ENCODE data around the gene TRIP12.
"Not testable (repeated sequence)": the region's sequence is repeated elsewhere in the genome, so short reads cannot be mapped to it uniquely, and the experiment has no call there.

The TRIP12 gene

GRCh38 chr2:229802785-229803184 is 119.0 kb downstream of the TRIP12 start:
- H3K4me3 ChIP-seq (ENCODE audit: low read length) = no peak overlapping the region
- no peak for TF ChIP-seq ZNF274 (IDR thresholded peaks at IDR 0.05; ENCODE audit: low read depth, low read length)

DNA sequence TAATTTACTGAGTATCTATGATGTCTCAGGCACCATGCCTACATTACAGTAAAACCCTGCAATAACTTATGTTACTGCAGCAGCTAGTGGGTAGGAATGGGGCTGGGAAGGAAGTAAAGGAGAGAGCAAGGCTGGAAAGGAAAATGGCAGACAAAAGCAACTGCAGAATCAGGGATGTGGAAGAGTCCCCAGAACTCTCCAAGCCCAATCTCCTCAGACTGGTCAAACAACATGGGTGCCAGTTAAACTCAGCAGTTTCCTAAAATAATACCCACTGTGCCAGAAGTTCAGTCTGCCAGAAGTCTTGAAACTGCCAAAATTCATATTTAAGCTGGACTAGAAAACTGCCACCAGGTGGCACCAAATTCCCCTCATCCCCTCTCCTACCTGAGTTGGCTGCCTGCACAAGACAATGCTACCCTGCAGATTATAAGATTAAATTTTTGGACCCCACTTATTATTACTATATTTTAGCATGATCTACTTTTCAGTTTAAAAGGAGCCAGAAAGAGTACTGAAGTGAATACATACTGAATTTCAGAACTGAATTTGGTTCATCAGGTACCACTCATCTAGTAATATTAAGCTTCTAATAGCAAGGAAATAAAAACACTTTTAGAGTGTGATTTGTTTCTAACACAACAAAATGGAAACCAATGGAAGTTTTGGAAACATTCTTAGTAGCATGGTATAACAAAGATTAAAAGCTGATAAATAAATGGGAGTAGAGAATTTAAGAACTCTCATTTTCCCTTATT is 120.6 kb downstream of the TRIP12 start:
- no peak overlapping the region for H3K4me3 ChIP-seq (ENCODE audit: low read length)
- TF ChIP-seq ZNF274 (IDR thresholded peaks at IDR 0.05; ENCODE audit: low read depth, low read length) = no peak

GRCh38 chr2:229798446-229799155 is 123.2 kb downstream of the TRIP12 start:
- no peak for TF ChIP-seq ZNF274 (IDR thresholded peaks at IDR 0.05; ENCODE audit: low read depth, low read length)

DNA sequence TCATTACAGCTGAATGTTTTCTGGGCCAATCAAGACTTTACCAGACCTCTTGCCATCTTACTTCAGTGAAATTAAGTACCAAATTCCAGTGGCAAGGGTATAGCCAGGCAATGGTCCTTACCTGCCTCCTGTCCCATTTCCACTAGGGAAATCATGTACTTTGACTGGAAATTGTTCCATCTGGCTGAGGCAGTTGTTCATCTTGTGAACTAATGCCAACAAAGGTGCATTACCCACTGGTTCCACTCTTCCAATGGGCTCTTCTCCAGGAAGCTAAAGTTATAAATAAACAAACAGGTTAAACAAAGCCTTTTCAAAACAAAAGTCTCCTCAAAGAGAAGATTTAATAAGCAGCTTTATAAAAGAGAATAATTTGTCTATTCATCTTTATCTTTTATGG is 126.8 kb downstream of the TRIP12 start:
- H3K4me3 ChIP-seq (ENCODE audit: low read length) = no peak overlapping the region
- no peak for TF ChIP-seq ZNF274 (IDR thresholded peaks at IDR 0.05; ENCODE audit: low read depth, low read length)

More at GRCh38 chr2:229798446-229799155, 123.2 kb downstream of the TRIP12 start:
- H3K4me3 ChIP-seq (ENCODE audit: low read length) = no peak overlapping the region

DNA sequence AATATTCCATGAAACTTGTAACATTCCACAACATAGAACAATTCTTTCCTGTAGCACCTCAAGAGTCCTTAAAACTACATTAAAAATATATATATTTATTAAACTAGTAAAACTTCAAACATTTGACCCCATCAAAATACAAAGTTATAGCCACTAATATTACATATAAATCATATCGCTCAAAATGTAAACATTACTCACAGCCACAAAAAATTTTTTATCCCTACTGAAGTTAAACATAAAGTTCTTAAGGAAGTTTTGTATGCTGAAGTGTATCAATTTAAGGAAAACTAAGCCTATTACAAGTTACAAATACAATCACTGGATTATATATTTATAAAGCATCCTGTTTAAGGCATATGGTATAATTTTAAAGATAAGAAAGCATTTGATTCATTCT is 127.2 kb downstream of the TRIP12 start:
- TF ChIP-seq ZNF274 (IDR thresholded peaks at IDR 0.05; ENCODE audit: low read depth, low read length) = no peak
- H3K4me3 ChIP-seq (ENCODE audit: low read length) = no peak overlapping the region

GRCh38 chr2:229786289-229786688 is 135.5 kb downstream of the TRIP12 start:
- H3K4me3 ChIP-seq (ENCODE audit: low read length) = not testable (repeated sequence)

DNA sequence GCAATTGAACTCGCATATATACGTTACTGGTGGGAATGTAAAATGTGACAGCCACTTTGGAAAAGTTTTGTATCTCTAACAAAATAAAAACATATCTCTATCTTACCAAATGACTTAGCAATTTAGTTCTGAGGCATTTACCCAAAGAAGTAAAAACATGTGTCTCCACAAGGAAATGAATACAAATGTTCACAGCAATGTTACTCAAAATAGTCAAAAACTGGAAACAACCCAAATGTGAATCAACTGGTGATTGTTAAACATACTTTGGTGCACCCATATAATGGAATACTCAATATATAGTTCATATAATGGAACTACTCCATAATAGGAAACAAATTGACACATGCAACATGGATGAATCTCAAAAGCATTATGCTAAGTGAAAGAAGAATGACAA is 137.0 kb downstream of the TRIP12 start:
- no peak overlapping the region for H3K4me3 ChIP-seq (ENCODE audit: low read length)
- no peak for TF ChIP-seq ZNF274 (IDR thresholded peaks at IDR 0.05; ENCODE audit: low read depth, low read length)

DNA sequence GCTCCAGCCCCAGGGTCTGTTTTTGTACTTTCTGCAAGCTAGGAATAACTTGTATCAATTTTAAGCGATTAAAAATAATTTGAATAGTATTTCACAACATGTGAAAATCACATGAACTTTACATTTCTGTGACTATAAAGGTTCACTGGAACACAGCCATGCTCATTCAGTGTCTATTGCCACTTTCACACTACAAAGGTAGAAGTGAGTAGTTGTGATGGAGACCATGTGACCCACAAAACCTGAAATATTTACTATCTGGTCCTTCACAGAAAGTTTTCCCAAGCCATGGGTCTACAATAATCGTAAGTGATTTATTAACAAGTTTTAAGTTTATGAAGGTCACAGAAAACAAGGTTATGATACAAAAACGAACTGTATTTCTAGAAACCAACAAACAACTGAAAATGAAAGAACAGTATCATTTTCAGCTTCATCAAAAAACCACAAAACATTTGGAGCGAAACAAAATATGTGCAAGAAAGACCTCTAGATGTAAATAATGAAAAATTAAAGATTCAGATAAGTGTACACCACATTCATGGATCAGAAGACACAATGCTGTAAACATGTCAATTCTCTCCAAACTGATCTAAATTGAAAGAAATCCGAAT is 138.6 kb downstream of the TRIP12 start:
- TF ChIP-seq ZNF274 (IDR thresholded peaks at IDR 0.05; ENCODE audit: low read depth, low read length) = no peak
- no peak overlapping the region for H3K4me3 ChIP-seq (ENCODE audit: low read length)

GRCh38 chr2:229780856-229781773 is 140.7 kb downstream of the TRIP12 start:
- TF ChIP-seq ZNF274 (IDR thresholded peaks at IDR 0.05; ENCODE audit: low read depth, low read length) = no peak

DNA sequence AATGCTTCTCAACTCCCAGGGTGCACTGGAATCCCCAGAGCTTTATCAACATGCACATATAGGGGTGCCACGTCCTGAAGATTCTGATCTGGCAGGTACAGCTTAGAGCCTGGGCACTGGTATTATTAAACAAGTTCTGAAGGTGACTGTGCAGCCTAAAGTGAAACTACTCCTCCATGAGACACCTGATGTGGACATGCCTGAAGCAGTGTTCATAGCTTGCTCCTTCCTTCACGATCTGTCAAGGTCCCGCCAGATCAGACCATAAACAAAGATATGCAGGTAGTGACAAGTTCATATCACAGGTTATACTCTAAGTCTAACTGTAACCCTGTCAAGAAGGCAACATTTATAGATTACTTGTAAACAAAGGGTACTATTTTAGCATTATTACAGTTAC is 142.2 kb downstream of the TRIP12 start:
- H3K4me3 ChIP-seq (ENCODE audit: low read length) = no peak overlapping the region
- no peak for TF ChIP-seq ZNF274 (IDR thresholded peaks at IDR 0.05; ENCODE audit: low read depth, low read length)

More at GRCh38 chr2:229780856-229781773, 140.7 kb downstream of the TRIP12 start:
- no peak overlapping the region for H3K4me3 ChIP-seq (ENCODE audit: low read length)

- TF ChIP-seq ZNF274 (IDR thresholded peaks at IDR 0.05; ENCODE audit: low read depth, low read length) = no peak
- no peak overlapping the region for H3K4me3 ChIP-seq (ENCODE audit: low read length)
Observed at GRCh38 chr2:229777716-229778115, 144.1 kb downstream of the TRIP12 start.

DNA sequence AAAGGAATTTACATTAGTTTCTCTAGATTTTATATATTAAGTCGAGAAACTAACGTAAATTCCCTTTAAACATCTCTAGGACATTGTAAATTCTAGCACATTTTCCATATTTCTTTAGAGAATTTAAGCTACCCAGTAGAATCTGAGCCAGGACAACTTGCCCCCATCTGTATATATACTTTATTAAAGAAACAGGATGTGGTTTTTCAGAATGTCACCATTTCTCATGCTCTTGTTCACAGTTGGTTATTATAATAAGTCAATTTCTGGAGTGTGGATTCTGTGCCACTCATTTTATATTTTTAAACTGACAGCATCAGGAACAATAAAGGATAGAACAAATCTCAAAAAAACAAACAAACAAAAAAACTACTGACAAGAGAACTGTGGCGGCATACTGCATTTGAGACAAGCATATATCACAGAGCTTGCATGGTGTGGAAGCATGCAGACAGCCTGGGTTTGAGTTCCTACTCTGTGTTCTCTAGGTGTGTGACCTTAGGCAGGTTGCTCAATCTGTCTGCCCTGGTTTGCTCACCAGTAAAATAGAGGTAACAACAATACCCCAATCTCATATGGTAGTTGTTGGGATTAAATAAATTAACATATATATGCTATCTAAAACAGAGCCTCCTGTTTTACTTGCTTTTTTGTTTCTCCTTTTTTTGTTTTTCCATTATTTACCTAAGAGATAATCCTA is 146.0 kb downstream of the TRIP12 start:
- H3K4me3 ChIP-seq (ENCODE audit: low read length) = no peak overlapping the region
- TF ChIP-seq ZNF274 (IDR thresholded peaks at IDR 0.05; ENCODE audit: low read depth, low read length) = no peak

- TF ChIP-seq ZNF274 (IDR thresholded peaks at IDR 0.05; ENCODE audit: low read depth, low read length) = no peak
- H3K4me3 ChIP-seq (ENCODE audit: low read length) = no peak overlapping the region
Observed at GRCh38 chr2:229774237-229774636, 147.6 kb downstream of the TRIP12 start.
